ENCODE results near the gene MDM2.

GRCh38 chr12:68838046-68838886 lies 30.3 kb downstream of the MDM2 start:
- TF ChIP-seq CTCF (IDR thresholded peaks at IDR 0.05): no peak
- TF ChIP-seq POLR2A (IDR thresholded peaks at IDR 0.05): no peak
